Mammary epithelial cell (primary cell): ENCODE measurements around the gene AUTS2.

Source experiments
- EZH2 ChIP-seq: IDR thresholded peaks from 2 replicates; pipeline ENCODE4 v1.6.1; 2012; ENCODE audit warnings: low read length, inconsistent platforms, borderline replicate concordance
- TF ChIP-seq, protein P1 (sequence below), 2 donors: IDR thresholded peaks in 1 of 2; conservative IDR thresholded peaks in 1 of 2; 2 replicates each; pipeline ENCODE4 v1.5.1; 2011 to 2012; ENCODE audit warnings: inconsistent platforms in 2 of 2, low read length in 2 of 2, mild to moderate bottlenecking in 2 of 2, control low read depth in 1 of 2, low read depth in 1 of 2; ENCODE audit not compliant: insufficient read depth in 1 of 2; ENCODE audit errors: extremely low read depth in 1 of 2

GRCh38 chr7:70727861-70728260 is 1129.6 kb downstream of the AUTS2 start:
- TF ChIP-seq, protein P1, sequence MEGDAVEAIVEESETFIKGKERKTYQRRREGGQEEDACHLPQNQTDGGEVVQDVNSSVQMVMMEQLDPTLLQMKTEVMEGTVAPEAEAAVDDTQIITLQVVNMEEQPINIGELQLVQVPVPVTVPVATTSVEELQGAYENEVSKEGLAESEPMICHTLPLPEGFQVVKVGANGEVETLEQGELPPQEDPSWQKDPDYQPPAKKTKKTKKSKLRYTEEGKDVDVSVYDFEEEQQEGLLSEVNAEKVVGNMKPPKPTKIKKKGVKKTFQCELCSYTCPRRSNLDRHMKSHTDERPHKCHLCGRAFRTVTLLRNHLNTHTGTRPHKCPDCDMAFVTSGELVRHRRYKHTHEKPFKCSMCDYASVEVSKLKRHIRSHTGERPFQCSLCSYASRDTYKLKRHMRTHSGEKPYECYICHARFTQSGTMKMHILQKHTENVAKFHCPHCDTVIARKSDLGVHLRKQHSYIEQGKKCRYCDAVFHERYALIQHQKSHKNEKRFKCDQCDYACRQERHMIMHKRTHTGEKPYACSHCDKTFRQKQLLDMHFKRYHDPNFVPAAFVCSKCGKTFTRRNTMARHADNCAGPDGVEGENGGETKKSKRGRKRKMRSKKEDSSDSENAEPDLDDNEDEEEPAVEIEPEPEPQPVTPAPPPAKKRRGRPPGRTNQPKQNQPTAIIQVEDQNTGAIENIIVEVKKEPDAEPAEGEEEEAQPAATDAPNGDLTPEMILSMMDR (conservative IDR thresholded peaks at IDR 0.05 in 1 of 2, IDR thresholded peaks at IDR 0.05 in 1 of 2; ENCODE audit: extremely low read depth in 1 of 2, insufficient read depth in 1 of 2, low read depth in 1 of 2, low read length in 2 of 2), result no peak
- TF ChIP-seq EZH2, result no peak
